ENCODE results near the gene OR6C3. TPM values are rescaled to one million over a fixed set of nuclear protein-coding genes. Genes with fewer than 3 reads are reported as not detected.

Gene OR6C3
- total RNA-seq: not detected in 2 replicates

DNA sequence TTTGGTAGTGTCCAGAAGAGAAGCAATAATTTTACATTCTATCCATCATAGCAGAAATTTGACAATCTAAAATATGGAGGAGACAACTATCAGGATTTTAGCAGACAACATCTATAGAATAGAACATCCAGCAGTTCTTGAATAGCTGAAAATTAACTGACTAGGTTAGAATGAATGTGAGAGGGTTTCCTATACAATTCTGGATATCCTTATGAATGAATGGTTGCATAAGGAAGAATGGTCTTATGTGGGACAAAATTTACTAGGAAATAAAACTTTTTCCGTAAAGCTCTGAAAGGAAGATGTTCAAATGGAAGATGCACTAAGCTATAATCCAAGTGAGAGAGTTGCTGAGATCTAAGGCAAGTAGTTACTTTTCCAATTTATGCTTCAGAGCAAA lies at the start of gene OR6C3:
TSS of gene OR6C3 (plus strand) at position 301 of the 400 bp plus-strand sequence. CDS start 955 bp downstream, outside the sequence.

DNA sequence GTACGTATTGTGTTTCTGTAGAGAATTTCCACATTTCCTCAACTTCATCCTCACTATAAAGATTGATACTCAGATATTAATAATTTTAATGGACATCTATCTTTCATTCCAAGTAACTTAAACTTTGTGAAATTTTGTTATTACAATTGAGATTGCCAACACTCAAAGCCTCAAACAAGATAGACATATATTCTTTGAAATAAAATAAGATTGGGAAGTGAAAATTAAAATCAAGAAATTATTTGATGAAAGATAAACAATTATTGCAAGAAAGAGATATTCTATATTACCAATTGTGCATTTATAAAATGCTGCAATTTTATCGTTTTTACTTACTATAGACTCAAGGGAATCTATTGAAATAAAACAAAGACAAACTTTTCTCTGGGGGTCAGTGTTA lies 34.1 kb upstream of the OR6C3 start, which contains the start of gene OR6C6:
TSS of gene OR6C6 (minus strand) at position 101 of the 400 bp plus-strand sequence. CDS start 1,337 bp downstream, outside the sequence.

DNA sequence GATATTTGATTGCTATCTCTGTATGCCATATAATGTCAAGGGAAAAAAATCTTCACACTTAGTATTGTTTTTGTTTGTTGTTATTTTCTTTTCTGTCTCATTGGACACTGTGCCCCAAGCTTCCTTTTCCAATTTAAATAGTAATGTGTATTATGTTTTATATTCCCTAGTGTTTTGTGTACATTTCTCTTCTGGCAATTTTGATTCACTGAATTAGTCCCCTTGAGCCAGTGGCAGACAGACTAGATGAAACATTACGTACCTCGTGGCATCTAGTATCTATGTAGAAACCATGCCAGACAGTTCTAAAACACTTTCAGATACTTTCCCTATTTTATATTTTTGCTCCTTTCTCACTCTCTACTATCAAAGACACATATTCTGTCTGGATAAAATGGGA lies 16.5 kb upstream of the OR6C3 start, which contains the start of gene OR6C1:
TSS of gene OR6C1 (plus strand) at position 301 of the 400 bp plus-strand sequence. CDS start 6,257 bp downstream, outside the sequence.

DNA sequence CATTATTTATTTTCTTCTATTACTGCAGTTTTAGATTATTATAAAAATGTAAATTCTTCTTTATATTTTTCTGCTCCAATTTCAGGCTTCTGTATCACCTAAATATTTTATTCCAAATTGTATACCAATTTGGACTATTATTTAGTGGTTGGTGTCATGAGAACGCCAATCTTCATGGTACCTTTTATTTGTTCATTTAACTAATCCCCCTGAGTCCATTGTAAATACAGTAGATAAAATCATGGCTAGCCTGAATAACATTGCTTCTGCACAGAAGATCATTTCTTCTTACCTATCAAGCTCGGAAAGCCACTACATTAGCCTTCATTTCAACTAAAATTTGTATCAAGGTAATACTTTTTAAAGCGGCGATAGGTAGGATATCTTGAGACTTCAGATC lies 32.1 kb downstream of the OR6C3 start, which contains the start of gene OR6C75:
TSS of gene OR6C75 (plus strand) at position 301 of the 400 bp plus-strand sequence. CDS start 2,136 bp downstream, outside the sequence.

Other genes with a start within 250 kb of the OR6C3 start
- gene OR9K2, start 204.3 kb upstream of the OR6C3 start, total RNA-seq: not detected in 2 replicates
- not detected in 2 replicates for gene OR10A7, start 109.7 kb upstream of the OR6C3 start, total RNA-seq
- gene OR6C74, start 86.1 kb upstream of the OR6C3 start, total RNA-seq: not detected in 2 replicates
- not detected in 2 replicates for gene OR6C6, start 34.2 kb upstream of the OR6C3 start, total RNA-seq
- gene OR6C1, start 16.4 kb upstream of the OR6C3 start, total RNA-seq: not detected in 2 replicates
- gene OR6C75, start 32.2 kb downstream of the OR6C3 start, total RNA-seq: not detected in 2 replicates
- not detected in 2 replicates for gene OR6C65, start 69.8 kb downstream of the OR6C3 start, total RNA-seq
- gene OR6C76, start 95.5 kb downstream of the OR6C3 start, total RNA-seq: not detected in 2 replicates
- not detected in 2 replicates for gene OR6C2, start 113.3 kb downstream of the OR6C3 start, total RNA-seq
- gene OR6C70, start 139.4 kb downstream of the OR6C3 start, total RNA-seq: not detected in 2 replicates
- gene OR6C68, start 161.6 kb downstream of the OR6C3 start, total RNA-seq: not detected in 2 replicates
- gene OR6C4, start 218.9 kb downstream of the OR6C3 start, total RNA-seq: not detected in 2 replicates
- gene OR2AP1, start 241.7 kb downstream of the OR6C3 start, total RNA-seq: not detected in 2 replicates

Data from nasal cavity respiratory epithelium epithelial cell of viscerocranial mucosa (primary cell).